NCI-H2227 (cell line): ENCODE results near the gene MKNK1.
A peak's percentile ranks its signal among the peaks of the same experiment; 100 is the strongest.

Experiments used
- DNase-seq: peaks from one replicate; lab custom pipeline; 2025; ENCODE audit not compliant: unreplicated experiment; lab: John Stamatoyannopoulos, UW

The MKNK1 gene

GRCh38 chr1:46619656-46620258 is 15.7 kb upstream of the MKNK1 start:
- no peak for DNase-seq

GRCh38 chr1:46618754-46619415 is 14.8 kb upstream of the MKNK1 start:
- DNase-seq, result no peak

- DNase-seq, result no peak
These were observed 13.8 kb upstream of the MKNK1 start for GRCh38 chr1:46617833-46618232.

GRCh38 chr1:46617108-46617800 is 13.2 kb upstream of the MKNK1 start:
- DNase-seq, result no peak

GRCh38 chr1:46616277-46617107 is 12.4 kb upstream of the MKNK1 start, which contains the start of gene MOB3C:
TSS of gene MOB3C (minus strand) at chr1:46616811. CDS start at chr1:46613321, 3,490 bp downstream.
- peak; percentile 38 for DNase-seq

GRCh38 chr1:46615735-46616134 is 11.7 kb upstream of the MKNK1 start:
- no peak for DNase-seq

- no peak for DNase-seq
These were observed 11.0 kb upstream of the MKNK1 start for GRCh38 chr1:46615088-46615487.

GRCh38 chr1:46614604-46614984 is 10.5 kb upstream of the MKNK1 start:
- DNase-seq, result no peak

GRCh38 chr1:46613661-46614603 is 9.9 kb upstream of the MKNK1 start:
- peak; percentile 59 for DNase-seq

- DNase-seq, result no peak
These were observed 9.0 kb upstream of the MKNK1 start for GRCh38 chr1:46612937-46613660.

- no peak for DNase-seq
These were observed 7.7 kb upstream of the MKNK1 start for GRCh38 chr1:46611691-46612221.

- DNase-seq, result no peak
These were observed 3.5 kb upstream of the MKNK1 start for GRCh38 chr1:46607345-46608130.

GRCh38 chr1:46606255-46606965 is 2.3 kb upstream of the MKNK1 start:
- DNase-seq, result no peak

- no peak for DNase-seq
These were observed 1.2 kb upstream of the MKNK1 start for GRCh38 chr1:46605232-46605631.

- DNase-seq, result no peak
These were observed 599 bp downstream of the MKNK1 start for GRCh38 chr1:46603481-46603857.

- no peak for DNase-seq
These were observed 2.6 kb downstream of the MKNK1 start for GRCh38 chr1:46601257-46602007.
